CD4-positive, alpha-beta memory T cell (primary cell): Measurements from ENCODE around the gene TGM2. TPM values are rescaled to one million over a fixed set of nuclear protein-coding genes. Genes with fewer than 3 reads are reported as not detected.

Experiments used
- CTCF ChIA-PET: fragments of 350-600 bp; sonication (Branson Sonifier 250); formaldehyde crosslinking; loops from one replicate; lab custom pipeline; 2021; ENCODE audit warnings: inconsistent platforms; ENCODE audit not compliant: partially characterized antibody; lab: Charles Lee
- POLR2A ChIA-PET: fragments of 350-600 bp; sonication (Branson Sonifier 250); formaldehyde crosslinking; loops from one replicate; lab custom pipeline; 2021; ENCODE audit not compliant: partially characterized antibody; lab: Charles Lee
- DNase-seq, 5 donors: peaks; one replicate each; pipeline versions ENCODE4 v3.0.0 to v3.0.0-alpha.2; 2020 to 2022; ENCODE audit warnings: mixed read lengths in 1 of 5
- H3K27ac ChIP-seq: one replicate; pipeline ENCODE4 v1.7.0; 2013; ENCODE audit warnings: low read depth, low read length
- H3K27me3 ChIP-seq: 2 replicates; pipeline ENCODE4 v1.7.0; 2013; ENCODE audit warnings: mild to moderate bottlenecking, low read length, moderate library complexity; ENCODE audit not compliant: insufficient read depth
- H3K36me3 ChIP-seq: 2 replicates; pipeline ENCODE4 v1.7.0; 2013; ENCODE audit warnings: mild to moderate bottlenecking, low read length, moderate library complexity; ENCODE audit not compliant: insufficient read depth
- H3K4me1 ChIP-seq: 2 replicates; pipeline ENCODE4 v1.7.0; 2013; ENCODE audit warnings: mild to moderate bottlenecking, low read length, moderate library complexity; ENCODE audit not compliant: insufficient read depth
- H3K4me3 ChIP-seq, 2 donors: one replicate each; pipeline ENCODE4 v1.7.0; 2013; ENCODE audit warnings: low read length in 2 of 2, mild to moderate bottlenecking in 1 of 2
- H3K9me3 ChIP-seq, 2 donors: one replicate each; pipeline ENCODE4 v1.7.0; 2013; ENCODE audit warnings: low read length in 2 of 2, control low read depth in 1 of 2; ENCODE audit not compliant: control insufficient read depth in 1 of 2
- H3K27ac Mint-ChIP-seq, 7 donors: one replicate each; pipeline ENCODE4 v1.8.0; 2020 to 2021; ENCODE audit warnings: mixed read lengths in 7 of 7, mild to moderate bottlenecking in 6 of 7, inconsistent platforms in 3 of 7, moderate library complexity in 3 of 7
- H3K27me3 Mint-ChIP-seq, 2 donors: one replicate each; pipeline ENCODE4 v1.8.0; 2020 to 2021; ENCODE audit warnings: mixed read lengths in 2 of 2
- H3K36me3 Mint-ChIP-seq, 2 donors: one replicate each; pipeline ENCODE4 v1.8.0; 2020 to 2021; ENCODE audit warnings: mixed read lengths in 2 of 2, inconsistent platforms in 1 of 2, mild to moderate bottlenecking in 1 of 2
- H3K4me1 Mint-ChIP-seq, 4 donors: one replicate each; pipeline ENCODE4 v1.8.0; 2020 to 2021; ENCODE audit warnings: mixed read lengths in 4 of 4, mild to moderate bottlenecking in 1 of 4
- H3K4me3 Mint-ChIP-seq, 8 donors: one replicate each; pipeline ENCODE4 v1.8.0; 2020 to 2021; ENCODE audit warnings: mixed read lengths in 8 of 8, mild to moderate bottlenecking in 7 of 8, moderate library complexity in 6 of 8, inconsistent platforms in 3 of 8
- H3K9me3 Mint-ChIP-seq, 8 donors: one replicate each; pipeline ENCODE4 v1.8.0; 2020 to 2021; ENCODE audit warnings: mixed read lengths in 8 of 8, mild to moderate bottlenecking in 5 of 8, inconsistent platforms in 3 of 8, moderate library complexity in 1 of 8
- intact Hi-C: fragments of 100-400 bp; cut with micrococcal nuclease; formaldehyde crosslinking; loops from one replicate; pipeline ENCODE4 v1.15.1; 2023
- polyA plus RNA-seq, 2 donors: library from polyadenylated mRNA; unstranded; fragments of 300-500 nt; fragmentation: Illumina TruSeq; gene quantifications; one replicate each; pipeline ENCODE4 v1.2.3, GENCODE V29; 2021
- total RNA-seq, 2 experiments: library from RNA; stranded (reverse); gene quantifications; one replicate each; pipeline ENCODE4 v1.2.3, GENCODE V29; 2021

The TGM2 gene
- under 1 TPM; 0.50 to 0.67 TPM for total RNA-seq
- polyA plus RNA-seq, result under 1 TPM; 0.09 to 0.11 TPM

- H3K27ac ChIP-seq, result no peak within 1 kb of the TSS
- peak within 1 kb of the TSS in 3 of 8 donors; percentile 34 to 46 (median 40) for H3K4me3 Mint-ChIP-seq
- no peaks in the 10 kb centered on the region for H3K4me1 ChIP-seq
- no peaks in the 10 kb centered on the region for H3K27me3 ChIP-seq
- peaks cover 5 to 13% of the 10 kb centered on the region in 2 donors for H3K27me3 Mint-ChIP-seq
- ChIA-PET POLR2A (no interaction called here), CTCF (interaction anchor here (0.6 to 1.3 kb wide), 2 partner anchors 92 to 108 kb away, joined by 3 to 5 read pairs; no protein-coding TSS in a partner anchor)
- no peaks in the 10 kb centered on the region for H3K36me3 ChIP-seq
- peak in 4 of 5 donors; percentile 16 to 30 (median 24) for DNase-seq
- peak within 1 kb of the TSS in 2 of 7 donors; percentile 48 to 81 for H3K27ac Mint-ChIP-seq
- H3K9me3 ChIP-seq, result no peaks in the 10 kb centered on the region
- H3K36me3 Mint-ChIP-seq, result no peaks in the 10 kb centered on the region
- no peaks in the 10 kb centered on the region for H3K9me3 Mint-ChIP-seq
- no peak within 1 kb of the TSS for H3K4me3 ChIP-seq
- H3K4me1 Mint-ChIP-seq, result peaks cover 3 to 9% (median 6%) of the 10 kb centered on the region in 4 donors
- intact Hi-C loops, result loop anchor here (1.0 kb wide), 1 partner anchor 108 kb away; no protein-coding TSS in a partner anchor
Measured at GRCh38 chr20:38165089-38165965, at the start of gene TGM2. Gene TGM2, minus strand, starts transcription at chr20:38165270. Its CDS starts 72 bp downstream, at chr20:38165198.

GRCh38 chr20:38214256-38215193, 49.5 kb upstream of the TGM2 start:
- Mint-ChIP-seq H3K27ac (no peak overlapping the region), H3K4me1 (no peaks in the 10 kb centered on the region), H3K9me3 (peaks cover 0 to 1% (median 0%) of the 10 kb centered on the region in 8 donors), H3K36me3 (no peaks in the 10 kb centered on the region), H3K4me3 (no peak overlapping the region), H3K27me3 (peaks cover 0 to 2% of the 10 kb centered on the region in 2 donors)
- intact Hi-C loops, result no loop called here
- Histone ChIP-seq H3K9me3 (no peaks in the 10 kb centered on the region), H3K36me3 (no peaks in the 10 kb centered on the region), H3K27ac (no peak overlapping the region), H3K4me1 (no peaks in the 10 kb centered on the region), H3K27me3 (no peaks in the 10 kb centered on the region), H3K4me3 (no peak overlapping the region)
- POLR2A ChIA-PET, result no interaction called here
- no peak for DNase-seq
- CTCF ChIA-PET, result interaction anchor here (2.0 to 3.1 kb wide), 2 partner anchors 10 to 157 kb away, joined by 6 to 17 read pairs; no protein-coding TSS in a partner anchor

GRCh38 chr20:38213607-38213940, 48.5 kb upstream of the TGM2 start:
- intact Hi-C loops, result no loop called here
- ChIA-PET CTCF (interaction anchor here (0.5 to 1.9 kb wide), 2 partner anchors 8 to 29 kb away, joined by 3 to 17 read pairs; no protein-coding TSS in a partner anchor), POLR2A (no interaction called here)
- no peak for DNase-seq
- H3K27me3 ChIP-seq, result no peaks in the 10 kb centered on the region
- no peaks in the 10 kb centered on the region for H3K4me1 Mint-ChIP-seq
- H3K9me3 ChIP-seq, result no peaks in the 10 kb centered on the region
- H3K27ac ChIP-seq, result no peak overlapping the region
- H3K27me3 Mint-ChIP-seq, result peaks cover 0 to 4% of the 10 kb centered on the region in 2 donors
- peaks cover 0 to 1% (median 0%) of the 10 kb centered on the region in 8 donors for H3K9me3 Mint-ChIP-seq
- H3K36me3 ChIP-seq, result no peaks in the 10 kb centered on the region
- no peaks in the 10 kb centered on the region for H3K4me1 ChIP-seq
- no peaks in the 10 kb centered on the region for H3K36me3 Mint-ChIP-seq
- no peak overlapping the region for H3K4me3 ChIP-seq
- no peak overlapping the region for H3K4me3 Mint-ChIP-seq
- H3K27ac Mint-ChIP-seq, result no peak overlapping the region

GRCh38 chr20:38212806-38213606, 47.9 kb upstream of the TGM2 start:
- Histone ChIP-seq H3K9me3 (no peaks in the 10 kb centered on the region), H3K4me1 (no peaks in the 10 kb centered on the region), H3K27me3 (no peaks in the 10 kb centered on the region), H3K27ac (no peak overlapping the region), H3K4me3 (no peak overlapping the region), H3K36me3 (no peaks in the 10 kb centered on the region)
- ChIA-PET POLR2A (no interaction called here), CTCF (interaction anchor here (0.5 to 1.9 kb wide), 2 partner anchors 9 to 29 kb away, joined by 3 to 17 read pairs; no protein-coding TSS in a partner anchor)
- H3K27me3 Mint-ChIP-seq, result peaks cover 0 to 7% of the 10 kb centered on the region in 2 donors
- no peak overlapping the region for H3K27ac Mint-ChIP-seq
- peaks cover 0 to 1% (median 0%) of the 10 kb centered on the region in 8 donors for H3K9me3 Mint-ChIP-seq
- intact Hi-C loops, result no loop called here
- no peaks in the 10 kb centered on the region for H3K4me1 Mint-ChIP-seq
- no peak overlapping the region for H3K4me3 Mint-ChIP-seq
- H3K36me3 Mint-ChIP-seq, result no peaks in the 10 kb centered on the region
- DNase-seq, result no peak

- Mint-ChIP-seq H3K4me3 (no peak overlapping the region), H3K27me3 (peaks cover 0 to 10% of the 10 kb centered on the region in 2 donors), H3K4me1 (no peaks in the 10 kb centered on the region), H3K36me3 (no peaks in the 10 kb centered on the region), H3K27ac (no peak overlapping the region), H3K9me3 (peaks cover 0 to 1% (median 0%) of the 10 kb centered on the region in 8 donors)
- Histone ChIP-seq H3K4me1 (no peaks in the 10 kb centered on the region), H3K9me3 (no peaks in the 10 kb centered on the region), H3K36me3 (no peaks in the 10 kb centered on the region), H3K27me3 (no peaks in the 10 kb centered on the region), H3K4me3 (no peak overlapping the region), H3K27ac (no peak overlapping the region)
- no peak for DNase-seq
- intact Hi-C loops, result no loop called here
- POLR2A ChIA-PET, result no interaction called here
- CTCF ChIA-PET, result interaction anchor here (5.6 kb wide), 1 partner anchor 11 kb away, joined by 41 read pairs; no protein-coding TSS in a partner anchor
Measured at GRCh38 chr20:38211200-38212097, 46.4 kb upstream of the TGM2 start.

- H3K27me3 Mint-ChIP-seq, result peaks cover 0 to 10% of the 10 kb centered on the region in 2 donors
- H3K27me3 ChIP-seq, result no peaks in the 10 kb centered on the region
- no peaks in the 10 kb centered on the region for H3K9me3 ChIP-seq
- H3K4me1 ChIP-seq, result no peaks in the 10 kb centered on the region
- H3K9me3 Mint-ChIP-seq, result peaks cover 0 to 1% (median 0%) of the 10 kb centered on the region in 8 donors
- DNase-seq, result no peak
- H3K27ac ChIP-seq, result no peak overlapping the region
- intact Hi-C loops, result no loop called here
- POLR2A ChIA-PET, result no interaction called here
- CTCF ChIA-PET, result interaction anchor here (5.6 kb wide), 1 partner anchor 12 kb away, joined by 41 read pairs; no protein-coding TSS in a partner anchor
- H3K4me1 Mint-ChIP-seq, result no peaks in the 10 kb centered on the region
- no peak overlapping the region for H3K27ac Mint-ChIP-seq
- H3K4me3 ChIP-seq, result no peak overlapping the region
- no peak overlapping the region for H3K4me3 Mint-ChIP-seq
- H3K36me3 Mint-ChIP-seq, result no peaks in the 10 kb centered on the region
- no peaks in the 10 kb centered on the region for H3K36me3 ChIP-seq
Measured at GRCh38 chr20:38210741-38211140, 45.7 kb upstream of the TGM2 start.
